BJ (cell line): ENCODE results near the gene TLL1. TPM values are rescaled to one million over a fixed set of nuclear protein-coding genes. Genes with fewer than 3 reads are reported as not detected.

ENCODE experiments used
- CTCF ChIA-PET: fragments of 350-600 bp; formaldehyde crosslinking; extraction: SDS; loops from one replicate; lab custom pipeline; 2021; ENCODE audit warnings: antibody characterized with exemption, inconsistent platforms; lab: Yijun Ruan, JAX
- POLR2A ChIA-PET: fragments of 300-600 bp; sonication (Branson Sonifier 250); formaldehyde crosslinking; extraction: SDS; loops from one replicate; lab custom pipeline; 2021; ENCODE audit warnings: antibody characterized with exemption; lab: Charles Lee
- DNase-seq: peaks from one replicate; pipeline ENCODE4 v3.0.0-alpha.2; 2011; ENCODE audit warnings: low read depth
- H3K27me3 ChIP-seq: 2 replicates; pipeline ENCODE4 v1.6.0; 2011; ENCODE audit warnings: low read length; ENCODE audit not compliant: control insufficient read depth, insufficient read depth
- H3K36me3 ChIP-seq: 2 replicates; pipeline ENCODE4 v1.5.1; 2011; ENCODE audit warnings: low read length; ENCODE audit not compliant: control insufficient read depth, insufficient read depth
- H3K4me3 ChIP-seq: 2 replicates; pipeline ENCODE4 v1.5.1; 2011; ENCODE audit warnings: low read depth, mild to moderate bottlenecking, control low read depth, low read length
- CTCF ChIP-seq: IDR thresholded peaks from 2 replicates; pipeline ENCODE4 v1.5.1; 2011; ENCODE audit warnings: low read depth, mild to moderate bottlenecking, control low read depth, inconsistent platforms, low read length, moderate library complexity; ENCODE audit not compliant: insufficient read depth
- polyA plus RNA-seq: library from polyadenylated mRNA; depleted of rRNA; stranded (reverse); fragments of >200 nt; gene quantifications from 2 replicates; pipeline ENCODE4 v1.2.3, GENCODE V29; 2011

Gene TLL1
- polyA plus RNA-seq, 1 experiment: 0.33 TPM

- Histone ChIP-seq H3K27me3 (no peaks in the 10 kb centered on the region), H3K4me3 (no peak overlapping the region), H3K36me3 (no peaks in the 10 kb centered on the region)
- TF ChIP-seq CTCF: no peak
- no peak for DNase-seq
- CTCF ChIA-PET: no interaction called here
- POLR2A ChIA-PET: no interaction called here
These were observed 91.6 kb downstream of the TLL1 start for GRCh38 chr4:165964591-165964990.

- no peak for TF ChIP-seq CTCF
- Histone ChIP-seq H3K4me3 (no peak overlapping the region), H3K27me3 (no peaks in the 10 kb centered on the region), H3K36me3 (no peaks in the 10 kb centered on the region)
- ChIA-PET POLR2A (no interaction called here), CTCF (no interaction called here)
- DNase-seq: no peak
These were observed 92.5 kb downstream of the TLL1 start for GRCh38 chr4:165965503-165965902.

- no peaks in the 10 kb centered on the region for H3K36me3 ChIP-seq
- no peak for DNase-seq
- no peak overlapping the region for H3K4me3 ChIP-seq
- no peaks in the 10 kb centered on the region for H3K27me3 ChIP-seq
- TF ChIP-seq CTCF: no peak
- POLR2A ChIA-PET: no interaction called here
- CTCF ChIA-PET: no interaction called here
These were observed 93.8 kb downstream of the TLL1 start for GRCh38 chr4:165966833-165967232.

- no peak overlapping the region for H3K4me3 ChIP-seq
- no peaks in the 10 kb centered on the region for H3K27me3 ChIP-seq
- CTCF ChIA-PET: no interaction called here
- no peak for TF ChIP-seq CTCF
- DNase-seq: no peak
- POLR2A ChIA-PET: no interaction called here
- H3K36me3 ChIP-seq: no peaks in the 10 kb centered on the region
These were observed 94.4 kb downstream of the TLL1 start for GRCh38 chr4:165967486-165967885.

- ChIA-PET CTCF (no interaction called here), POLR2A (no interaction called here)
- no peak for TF ChIP-seq CTCF
- Histone ChIP-seq H3K27me3 (no peaks in the 10 kb centered on the region), H3K4me3 (no peak overlapping the region), H3K36me3 (no peaks in the 10 kb centered on the region)
- DNase-seq: no peak
These were observed 97.8 kb downstream of the TLL1 start for GRCh38 chr4:165970703-165971420.
